Activated B cell treated with CpG ODN at 0.5 μM for 24 hours (primary cell): Measurements from ENCODE around the gene ASIC5. TPM values are rescaled to one million over a fixed set of nuclear protein-coding genes. Genes with fewer than 3 reads are reported as not detected.

Experiments
- ATAC-seq: fragments of 200-7000 bp; cut with Tn5 transposase; one replicate; pipeline ENCODE4 v1.10.0; 2021; ENCODE audit warnings: low read depth, mild to moderate bottlenecking, moderate library complexity
- CTCF ChIA-PET: fragments of 350-600 bp; sonication (Branson Sonifier 250); formaldehyde crosslinking; loops from one replicate; lab custom pipeline; 2021; ENCODE audit warnings: antibody characterized with exemption; lab: Charles Lee
- POLR2A ChIA-PET: fragments of 350-600 bp; sonication (Branson Sonifier 250); formaldehyde crosslinking; loops from one replicate; lab custom pipeline; 2021; ENCODE audit warnings: antibody characterized with exemption; lab: Charles Lee
- DNase-seq: peaks from one replicate; pipeline ENCODE4 v3.0.0; 2022
- H3K27ac Mint-ChIP-seq: one replicate; pipeline ENCODE4 v1.8.0; 2020; ENCODE audit warnings: mixed read lengths
- H3K27me3 Mint-ChIP-seq: one replicate; pipeline ENCODE4 v1.8.0; 2021; ENCODE audit warnings: mixed read lengths
- H3K36me3 Mint-ChIP-seq: one replicate; pipeline ENCODE4 v1.8.0; 2021; ENCODE audit warnings: low read depth, mixed read lengths
- H3K4me1 Mint-ChIP-seq: one replicate; pipeline ENCODE4 v1.8.0; 2021; ENCODE audit warnings: mixed read lengths
- H3K4me3 Mint-ChIP-seq: one replicate; pipeline ENCODE4 v1.8.0; 2020; ENCODE audit warnings: mild to moderate bottlenecking, mixed read lengths
- H3K9me3 Mint-ChIP-seq: one replicate; pipeline ENCODE4 v1.8.0; 2020; ENCODE audit warnings: mixed read lengths
- intact Hi-C: fragments of 100-400 bp; cut with micrococcal nuclease; formaldehyde crosslinking; loops from one replicate; pipeline ENCODE4 v1.15.1; 2024
- total RNA-seq: library from RNA; stranded (reverse); gene quantifications from 2 replicates; pipeline ENCODE4 v1.2.3, GENCODE V29; 2022
- TF ChIP-seq, protein P1 (sequence below): fragments of 200-600 bp; IDR thresholded peaks from one replicate; pipeline ENCODE4 v1.8.0; 2022; ENCODE audit warnings: antibody characterized with exemption, mild to moderate bottlenecking

ASIC5 gene
- total RNA-seq = not detected in 2 replicates

- POLR2A ChIA-PET = no interaction called here
Observed at GRCh38 chr4:155866177-155866576, at the start of gene ASIC5. Gene ASIC5 (minus strand): TSS chr4:155866277. CDS start chr4:155866226, 51 bp downstream.

DNA sequence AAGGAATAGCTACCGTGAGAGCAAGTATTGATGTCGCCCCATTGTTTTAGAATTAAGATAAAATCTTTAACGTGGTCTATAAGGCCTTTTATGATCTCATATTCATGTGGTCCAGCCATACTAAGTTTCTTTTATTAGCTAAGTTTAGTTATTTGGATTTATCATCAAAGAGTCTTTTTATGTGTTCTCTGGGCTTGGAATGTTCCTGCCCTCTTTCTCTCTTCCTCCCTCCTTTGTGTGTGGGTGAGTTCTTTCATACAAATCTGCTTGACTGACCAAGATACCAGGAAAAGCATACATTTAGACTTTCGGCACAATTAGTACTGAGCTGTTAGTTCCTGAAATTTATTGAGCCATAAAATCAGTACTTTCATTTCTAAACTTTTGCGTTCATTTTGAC, 48.7 kb upstream of the ASIC5 start:
- DNase-seq (no peak), ATAC-seq (no peak)
- TF ChIP-seq, protein P1, sequence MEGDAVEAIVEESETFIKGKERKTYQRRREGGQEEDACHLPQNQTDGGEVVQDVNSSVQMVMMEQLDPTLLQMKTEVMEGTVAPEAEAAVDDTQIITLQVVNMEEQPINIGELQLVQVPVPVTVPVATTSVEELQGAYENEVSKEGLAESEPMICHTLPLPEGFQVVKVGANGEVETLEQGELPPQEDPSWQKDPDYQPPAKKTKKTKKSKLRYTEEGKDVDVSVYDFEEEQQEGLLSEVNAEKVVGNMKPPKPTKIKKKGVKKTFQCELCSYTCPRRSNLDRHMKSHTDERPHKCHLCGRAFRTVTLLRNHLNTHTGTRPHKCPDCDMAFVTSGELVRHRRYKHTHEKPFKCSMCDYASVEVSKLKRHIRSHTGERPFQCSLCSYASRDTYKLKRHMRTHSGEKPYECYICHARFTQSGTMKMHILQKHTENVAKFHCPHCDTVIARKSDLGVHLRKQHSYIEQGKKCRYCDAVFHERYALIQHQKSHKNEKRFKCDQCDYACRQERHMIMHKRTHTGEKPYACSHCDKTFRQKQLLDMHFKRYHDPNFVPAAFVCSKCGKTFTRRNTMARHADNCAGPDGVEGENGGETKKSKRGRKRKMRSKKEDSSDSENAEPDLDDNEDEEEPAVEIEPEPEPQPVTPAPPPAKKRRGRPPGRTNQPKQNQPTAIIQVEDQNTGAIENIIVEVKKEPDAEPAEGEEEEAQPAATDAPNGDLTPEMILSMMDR = no peak
- Mint-ChIP-seq H3K27ac (no peak overlapping the region), H3K4me1 (no peaks in the 10 kb centered on the region), H3K9me3 (no peaks in the 10 kb centered on the region), H3K27me3 (no peaks in the 10 kb centered on the region), H3K4me3 (no peak overlapping the region), H3K36me3 (no peaks in the 10 kb centered on the region)
- CTCF ChIA-PET = no interaction called here
- POLR2A ChIA-PET = no interaction called here
- intact Hi-C loops = no loop called here

More at GRCh38 chr4:155866177-155866576, at the start of gene ASIC5:
- DNase-seq (no peak), ATAC-seq (no peak)
- Mint-ChIP-seq H3K4me3 (no peak within 1 kb of the TSS), H3K27ac (no peak within 1 kb of the TSS), H3K36me3 (no peaks in the 10 kb centered on the region), H3K27me3 (no peaks in the 10 kb centered on the region), H3K4me1 (no peaks in the 10 kb centered on the region), H3K9me3 (peaks cover 7% of the 10 kb centered on the region)
- intact Hi-C loops = no loop called here
- TF ChIP-seq, protein P1 = no peak
- CTCF ChIA-PET = no interaction called here

DNA sequence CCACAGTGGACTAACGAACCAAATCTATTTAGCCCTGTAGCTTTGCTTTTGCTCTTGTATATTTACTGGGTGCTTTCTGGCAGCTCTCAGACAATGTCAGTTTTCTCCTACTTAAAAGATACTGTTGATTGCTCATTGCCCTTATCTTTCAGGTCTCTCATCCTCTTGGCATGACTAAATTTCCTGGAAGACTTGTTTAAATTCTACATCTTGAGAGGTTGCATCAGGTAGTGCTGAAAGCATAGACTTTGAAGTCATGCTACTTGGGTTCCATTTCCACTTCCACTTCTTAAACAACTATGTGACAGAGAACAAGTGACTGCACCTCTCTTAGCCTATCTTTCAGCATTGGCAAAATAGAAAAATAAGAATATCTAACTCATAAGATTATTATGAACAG, 45.8 kb upstream of the ASIC5 start:
- no peaks in the 10 kb centered on the region for H3K4me1 Mint-ChIP-seq
- intact Hi-C loops = no loop called here
- TF ChIP-seq, protein P1 = no peak
- ChIA-PET POLR2A (no interaction called here), CTCF (no interaction called here)
- H3K36me3 Mint-ChIP-seq = no peaks in the 10 kb centered on the region
- no peak overlapping the region for H3K27ac Mint-ChIP-seq
- DNase-seq (no peak), ATAC-seq (no peak)
- no peaks in the 10 kb centered on the region for H3K9me3 Mint-ChIP-seq
- no peaks in the 10 kb centered on the region for H3K27me3 Mint-ChIP-seq
- no peak overlapping the region for H3K4me3 Mint-ChIP-seq

DNA sequence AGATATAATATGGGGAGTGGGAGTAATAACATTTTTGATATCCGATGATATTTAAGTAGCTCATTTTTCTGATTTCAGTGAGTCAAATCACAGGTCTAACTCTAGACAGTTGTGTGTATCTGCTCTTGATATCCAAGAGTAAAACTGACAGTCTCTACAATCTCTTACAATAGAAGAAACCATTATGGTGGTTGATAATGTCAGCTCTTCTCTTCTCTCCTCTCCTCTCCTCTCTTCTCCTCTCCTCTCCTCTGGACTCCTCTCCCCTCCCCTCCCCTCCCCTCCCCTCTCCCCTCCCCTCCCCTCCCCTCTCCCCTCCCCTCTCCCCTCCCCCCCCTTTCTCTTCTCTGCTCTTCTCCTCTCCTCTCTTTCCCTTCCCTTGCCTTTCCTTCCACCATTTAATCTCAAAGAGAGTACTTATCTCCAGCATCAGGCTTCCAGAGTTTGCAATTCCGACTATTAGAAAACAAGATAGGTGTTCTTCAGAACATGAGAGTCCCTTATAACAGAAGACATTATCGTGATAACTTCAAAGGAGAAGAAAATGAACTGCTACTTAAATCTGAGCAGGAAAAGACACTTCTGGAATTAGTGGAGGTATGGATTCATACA, 43.6 kb upstream of the ASIC5 start:
- POLR2A ChIA-PET = no interaction called here
- ATAC-seq (no peak), DNase-seq (no peak)
- H3K9me3 Mint-ChIP-seq = no peaks in the 10 kb centered on the region
- TF ChIP-seq, protein P1 = no peak
- no peaks in the 10 kb centered on the region for H3K4me1 Mint-ChIP-seq
- H3K36me3 Mint-ChIP-seq = no peaks in the 10 kb centered on the region
- intact Hi-C loops = no loop called here
- no peak overlapping the region for H3K27ac Mint-ChIP-seq
- CTCF ChIA-PET = no interaction called here
- H3K27me3 Mint-ChIP-seq = no peaks in the 10 kb centered on the region
- H3K4me3 Mint-ChIP-seq = no peak overlapping the region

- TF ChIP-seq, protein P1 = no peak
- intact Hi-C loops = no loop called here
- no peak overlapping the region for H3K4me3 Mint-ChIP-seq
- DNase-seq (no peak), ATAC-seq (no peak)
- POLR2A ChIA-PET = no interaction called here
- H3K9me3 Mint-ChIP-seq = no peaks in the 10 kb centered on the region
- no peak overlapping the region for H3K27ac Mint-ChIP-seq
- no peaks in the 10 kb centered on the region for H3K27me3 Mint-ChIP-seq
- H3K36me3 Mint-ChIP-seq = no peaks in the 10 kb centered on the region
- no peaks in the 10 kb centered on the region for H3K4me1 Mint-ChIP-seq
- CTCF ChIA-PET = no interaction called here
Observed at GRCh38 chr4:155908187-155909139, 42.4 kb upstream of the ASIC5 start.
